A549 (cell line): Measurements from ENCODE around the gene ARL1. TPM values are rescaled to one million over a fixed set of nuclear protein-coding genes. Genes with fewer than 3 reads are reported as not detected.

ENCODE experiments used
- ATAC-seq, 2 experiments: fragments of 200-7000 bp in 1 of 2; fragments of >200 bp in 1 of 2; cut with Nextera tagmentation in 1 of 2; cut with Tn5 transposase in 1 of 2; 3 replicates each; pipeline versions ENCODE4 v1.8.0 to v1.9.1; 2018 to 2020; ENCODE audit warnings: mild to moderate bottlenecking in 1 of 2, moderate library complexity in 1 of 2
- CTCF ChIA-PET: fragments of 300-600 bp; sonication (Branson Sonifier 250); formaldehyde crosslinking; extraction: SDS; loops from one replicate; lab custom pipeline; 2021; ENCODE audit warnings: antibody characterized with exemption, inconsistent platforms; lab: Yijun Ruan, JAX
- POLR2A ChIA-PET: fragments of 350-600 bp; formaldehyde crosslinking; extraction: SDS; loops from one replicate; lab custom pipeline; 2021; ENCODE audit warnings: antibody characterized with exemption, inconsistent platforms; lab: Yijun Ruan, JAX
- DNase-seq, 2 experiments: peaks; one replicate each; pipeline versions ENCODE4 v3.0.0 to v3.0.0-alpha.2; 2011 to 2016; ENCODE audit warnings: low read depth in 1 of 2, low spot score in 1 of 2
- FAIRE-seq: peaks from 2 replicates; lab custom pipeline; 2011; peaks lifted over from hg19 to GRCh38; lab: Jason Lieb, UNC
- H3K27ac ChIP-seq, 2 experiments: fragments of >200 bp; sonication (Bioruptor Twin); formaldehyde crosslinking; 3 replicates each; pipeline ENCODE4 v1.5.1; 2016 to 2017
- H3K4me1 ChIP-seq: fragments of >200 bp; sonication (Bioruptor Twin); formaldehyde crosslinking; 3 replicates; pipeline ENCODE4 v1.6.1; 2016
- H3K4me2 ChIP-seq: fragments of >200 bp; sonication (Bioruptor Twin); formaldehyde crosslinking; 3 replicates; pipeline ENCODE4 v1.6.1; 2016
- H3K4me3 ChIP-seq: fragments of >200 bp; sonication (Bioruptor Twin); formaldehyde crosslinking; 3 replicates; pipeline ENCODE4 v1.5.1; 2016
- H3K9me3 ChIP-seq: fragments of >200 bp; sonication (Bioruptor Twin); formaldehyde crosslinking; 3 replicates; pipeline ENCODE4 v1.6.1; 2016
- BCL3 ChIP-seq: fragments of >200 bp; sonication (Bioruptor Twin); formaldehyde crosslinking; IDR thresholded peaks from 3 replicates; pipeline ENCODE4 v1.6.1; 2016
- CEBPB ChIP-seq, 2 experiments: fragments of >200 bp in 1 of 2; sonication (Bioruptor Twin) in 1 of 2; formaldehyde crosslinking in 1 of 2; IDR thresholded peaks; 2 replicates each; pipeline ENCODE4 v1.6.1; 2012 to 2016
- CHD2 ChIP-seq: fragments of 150-350 bp; IDR thresholded peaks from 2 replicates; pipeline ENCODE4 v1.6.1; 2014; ENCODE audit warnings: low read length; ENCODE audit not compliant: partially characterized antibody
- CHD4 ChIP-seq: fragments of 200-600 bp; sonication (generic); IDR thresholded peaks from 2 replicates; pipeline ENCODE4 v1.6.1; 2016; ENCODE audit warnings: antibody characterized with exemption, mild to moderate bottlenecking, borderline replicate concordance
- CTCF ChIP-seq: fragments of >200 bp; sonication (Bioruptor Twin); formaldehyde crosslinking; IDR thresholded peaks from 3 replicates; pipeline ENCODE4 v1.5.1; 2016
- EP300 ChIP-seq, 2 experiments: fragments of >200 bp; sonication (Bioruptor Twin); formaldehyde crosslinking; IDR thresholded peaks; 2 replicates in 1 of 2; 3 replicates in 1 of 2; pipeline ENCODE4 v1.6.1; 2016 to 2017
- FOSB ChIP-seq: fragments of 250-450 bp; sonication (Bioruptor Pico); IDR thresholded peaks from 2 replicates; pipeline ENCODE4 v1.5.0; 2020; ENCODE audit warnings: mild to moderate bottlenecking, moderate library complexity
- HDAC2 ChIP-seq: fragments of 200-600 bp; sonication (generic); IDR thresholded peaks from 2 replicates; pipeline ENCODE4 v1.6.1; 2016
- HEYL ChIP-seq: fragments of 250-450 bp; sonication (Bioruptor Pico); IDR thresholded peaks from 2 replicates; pipeline ENCODE4 v1.8.0; 2021; ENCODE audit warnings: mild to moderate bottlenecking, moderate library complexity
- HOXA7 ChIP-seq: fragments of 250-450 bp; sonication (Bioruptor Pico); IDR thresholded peaks from 2 replicates; pipeline ENCODE4 v1.5.0; 2020; ENCODE audit warnings: mild to moderate bottlenecking, moderate library complexity
- JUNB ChIP-seq: fragments of >200 bp; sonication (Bioruptor Twin); formaldehyde crosslinking; IDR thresholded peaks from 2 replicates; pipeline ENCODE4 v1.6.1; 2016
- MAZ ChIP-seq: fragments of 150-350 bp; IDR thresholded peaks from 2 replicates; pipeline ENCODE4 v1.6.1; 2014; ENCODE audit warnings: antibody characterized with exemption, low read depth, low read length, borderline replicate concordance
- MYC ChIP-seq: IDR thresholded peaks from 2 replicates; pipeline ENCODE4 v1.6.1; 2012; ENCODE audit warnings: mild to moderate bottlenecking, inconsistent platforms, low read length, improper control_type of control experiment, borderline replicate concordance
- NFE2L2 ChIP-seq: fragments of 150-350 bp; conservative IDR thresholded peaks from 2 replicates; pipeline ENCODE4 v1.6.1; 2014; ENCODE audit warnings: low read length
- NR3C1 ChIP-seq: fragments of >200 bp; sonication (Bioruptor Twin); formaldehyde crosslinking; IDR thresholded peaks from 3 replicates; pipeline ENCODE4 v1.6.1; 2017
- POLR2A ChIP-seq: IDR thresholded peaks from 2 replicates; pipeline ENCODE4 v1.6.1; 2012; ENCODE audit warnings: mild to moderate bottlenecking, low read length
- RARB ChIP-seq: fragments of 250-450 bp; sonication (Bioruptor Pico); IDR thresholded peaks from 2 replicates; pipeline ENCODE4 v1.8.0; 2021; ENCODE audit warnings: mild to moderate bottlenecking, moderate library complexity
- RCOR1 ChIP-seq: fragments of 150-350 bp; IDR thresholded peaks from 2 replicates; pipeline ENCODE4 v1.6.1; 2014; ENCODE audit warnings: antibody characterized with exemption, low read length, low read depth
- RFX5 ChIP-seq: fragments of 450-650 bp; IDR thresholded peaks from 2 replicates; pipeline ENCODE4 v1.7.1; 2014; ENCODE audit warnings: antibody characterized with exemption, mild to moderate bottlenecking, moderate library complexity
- RNF2 ChIP-seq: fragments of 200-600 bp; sonication (generic); IDR thresholded peaks from 2 replicates; pipeline ENCODE4 v1.6.1; 2016; ENCODE audit warnings: low read depth, mild to moderate bottlenecking, antibody characterized with exemption, moderate library complexity, borderline replicate concordance
- SMC3 ChIP-seq: fragments of >200 bp; sonication (Bioruptor Twin); formaldehyde crosslinking; IDR thresholded peaks from 3 replicates; pipeline ENCODE4 v1.6.1; 2018; ENCODE audit warnings: inconsistent platforms
- SREBF2 ChIP-seq: fragments of 450-650 bp; IDR thresholded peaks from 2 replicates; pipeline ENCODE4 v1.6.1; 2014; ENCODE audit warnings: mild to moderate bottlenecking, moderate library complexity
- TFCP2L1 ChIP-seq: fragments of 250-450 bp; sonication (Bioruptor Pico); IDR thresholded peaks from 2 replicates; pipeline ENCODE4 v1.5.0; 2021; ENCODE audit warnings: mild to moderate bottlenecking
- ZC3H11A ChIP-seq: fragments of 450-650 bp; IDR thresholded peaks from 2 replicates; pipeline ENCODE4 v1.6.1; 2014; ENCODE audit warnings: antibody characterized with exemption, mild to moderate bottlenecking
- ZNF302 ChIP-seq: fragments of 250-450 bp; sonication (Bioruptor Pico); IDR thresholded peaks from 2 replicates; pipeline ENCODE4 v1.9.0; 2021; ENCODE audit warnings: inconsistent platforms, mild to moderate bottlenecking, moderate library complexity
- ZSCAN20 ChIP-seq: fragments of 250-450 bp; sonication (Bioruptor Pico); IDR thresholded peaks from 2 replicates; pipeline ENCODE4 v1.8.0; 2022; ENCODE audit warnings: mild to moderate bottlenecking, moderate library complexity
- WGBS: methylation state at CpG from one replicate; pipeline ENCODE4 v1.1.6; 2017; ENCODE audit errors: missing lambda C conversion rate; 5-methylcytosine and 5-hydroxymethylcytosine counted together
- polyA plus RNA-seq, 4 experiments: library from polyadenylated mRNA; depleted of rRNA in 3 of 4; stranded (reverse); fragments of >200 nt; fragmentation: RNase III in 1 of 4; extraction: RNeasy Plus Mini Kit Qiagen cat#74134 plus additional on column Dnase treatment in 1 of 4; gene quantifications; 2 replicates in 3 of 4; 3 replicates in 1 of 4; pipeline ENCODE4 v1.2.3, GENCODE V29; 2011 to 2017
- TF ChIP-seq, protein P1 (sequence below): IDR thresholded peaks from 2 replicates; pipeline ENCODE4 v1.6.1; 2012
- TF ChIP-seq, protein P2 (sequence below): fragments of 450-650 bp; IDR thresholded peaks from 2 replicates; pipeline ENCODE4 v1.6.1; 2014; ENCODE audit warnings: antibody characterized with exemption
- TF ChIP-seq, protein P3 (sequence below): IDR thresholded peaks from 2 replicates; pipeline ENCODE4 v1.6.1; 2012; ENCODE audit warnings: low read depth, borderline replicate concordance

The ARL1 gene
- polyA plus RNA-seq, 2 of the 4 experiments (the other 2 are of a cell fraction): 70.3 to 141 TPM

DNA sequence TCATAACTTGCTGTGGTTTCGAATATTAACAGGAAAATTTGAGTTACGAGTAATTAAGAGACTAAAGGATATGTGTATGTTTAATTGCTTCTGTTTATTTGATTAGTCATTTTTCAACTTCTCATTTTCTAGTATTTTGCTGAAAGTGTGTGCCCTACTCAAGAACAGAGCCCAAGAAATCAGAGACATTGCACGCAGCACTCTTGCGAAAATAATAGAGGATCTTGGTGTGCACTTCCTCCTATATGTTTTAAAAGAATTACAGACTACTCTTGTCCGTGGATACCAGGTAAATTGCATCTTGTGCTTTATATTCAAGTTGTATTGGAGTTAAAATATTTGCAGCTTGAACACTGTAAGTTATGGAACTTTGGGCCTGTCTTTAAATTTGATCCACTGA lies 50.8 kb downstream of the ARL1 start:
- 88% methylated on average over 5 of the region's 5 CpGs for WGBS
- FAIRE-seq: no peak

GRCh38 chr12:101351682-101352081 lies 55.9 kb downstream of the ARL1 start:
- TF ChIP-seq CHD4 (no peak), NR3C1 (no peak), HOXA7 (CRISPR knock-in tag) (no peak), HDAC2 (no peak), RARB (CRISPR knock-in tag) (no peak), BCL3 (no peak), RFX5 (no peak), CHD2 (no peak), SREBF2 (no peak), POLR2A (no peak), RNF2 (no peak), MYC (no peak), SMC3 (no peak), ZSCAN20 (CRISPR knock-in tag) (no peak), JUNB (no peak), ZNF302 (CRISPR knock-in tag) (no peak), RCOR1 (no peak)
- TF ChIP-seq, protein P1, sequence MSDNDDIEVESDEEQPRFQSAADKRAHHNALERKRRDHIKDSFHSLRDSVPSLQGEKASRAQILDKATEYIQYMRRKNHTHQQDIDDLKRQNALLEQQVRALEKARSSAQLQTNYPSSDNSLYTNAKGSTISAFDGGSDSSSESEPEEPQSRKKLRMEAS: no peak
- TF ChIP-seq, protein P2, sequence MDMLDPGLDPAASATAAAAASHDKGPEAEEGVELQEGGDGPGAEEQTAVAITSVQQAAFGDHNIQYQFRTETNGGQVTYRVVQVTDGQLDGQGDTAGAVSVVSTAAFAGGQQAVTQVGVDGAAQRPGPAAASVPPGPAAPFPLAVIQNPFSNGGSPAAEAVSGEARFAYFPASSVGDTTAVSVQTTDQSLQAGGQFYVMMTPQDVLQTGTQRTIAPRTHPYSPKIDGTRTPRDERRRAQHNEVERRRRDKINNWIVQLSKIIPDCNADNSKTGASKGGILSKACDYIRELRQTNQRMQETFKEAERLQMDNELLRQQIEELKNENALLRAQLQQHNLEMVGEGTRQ: no peak
- TF ChIP-seq, protein P3, sequence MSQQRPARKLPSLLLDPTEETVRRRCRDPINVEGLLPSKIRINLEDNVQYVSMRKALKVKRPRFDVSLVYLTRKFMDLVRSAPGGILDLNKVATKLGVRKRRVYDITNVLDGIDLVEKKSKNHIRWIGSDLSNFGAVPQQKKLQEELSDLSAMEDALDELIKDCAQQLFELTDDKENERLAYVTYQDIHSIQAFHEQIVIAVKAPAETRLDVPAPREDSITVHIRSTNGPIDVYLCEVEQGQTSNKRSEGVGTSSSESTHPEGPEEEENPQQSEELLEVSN: no peak
- 94% methylated on average over 4 of the region's 4 CpGs for WGBS
- H3K4me2 ChIP-seq: no peak overlapping the region
- ATAC-seq (no peak), FAIRE-seq (no peak), DNase-seq (no peak)
- POLR2A ChIA-PET: no interaction called here
- H3K4me3 ChIP-seq: no peak overlapping the region
- H3K27ac ChIP-seq: no peak overlapping the region
- peaks cover 4% of the 10 kb centered on the region; the same call in 1 of the 3 replicates for H3K9me3 ChIP-seq
- CTCF ChIA-PET: no interaction called here
- no peaks in the 10 kb centered on the region for H3K4me1 ChIP-seq

More for the DNA sequence above, 50.8 kb downstream of the ARL1 start:
- ChIA-PET POLR2A (no interaction called here), CTCF (no interaction called here)
- no peaks in the 10 kb centered on the region for H3K9me3 ChIP-seq
- DNase-seq (no peak), ATAC-seq (no peak)
- H3K4me2 ChIP-seq: no peak overlapping the region
- no peak for TF ChIP-seq CHD4
- TF ChIP-seq CTCF: no peak
- H3K4me3 ChIP-seq: no peak overlapping the region
- no peaks in the 10 kb centered on the region for H3K4me1 ChIP-seq
- no peak overlapping the region for H3K27ac ChIP-seq

GRCh38 chr12:101343893-101344292 lies 63.7 kb downstream of the ARL1 start:
- ATAC-seq (no peak), FAIRE-seq (no peak), DNase-seq (no peak)
- WGBS: 94% methylated on average over 3 of the region's 3 CpGs
- H3K4me1 ChIP-seq: no peaks in the 10 kb centered on the region
- CTCF ChIA-PET: no interaction called here
- H3K4me2 ChIP-seq: no peak overlapping the region
- no peaks in the 10 kb centered on the region for H3K9me3 ChIP-seq
- no peak overlapping the region for H3K4me3 ChIP-seq
- H3K27ac ChIP-seq: no peak overlapping the region
- POLR2A ChIA-PET: no interaction called here
- no peak for TF ChIP-seq CTCF
- no peak for TF ChIP-seq BCL3
- TF ChIP-seq MAZ: no peak
- TF ChIP-seq EP300 (IDR thresholded peaks at IDR 0.05): no peak
- no peak for TF ChIP-seq CHD4
- TF ChIP-seq NFE2L2: no peak
- no peak for TF ChIP-seq FOSB (CRISPR knock-in tag)
- no peak for TF ChIP-seq CEBPB (IDR thresholded peaks at IDR 0.05)
- no peak for TF ChIP-seq ZC3H11A
- no peak for TF ChIP-seq MYC
- TF ChIP-seq HEYL (CRISPR knock-in tag): no peak
- no peak for TF ChIP-seq POLR2A
- TF ChIP-seq TFCP2L1: no peak
